Measurements from ENCODE around the gene DLK2.
"Not testable (repeated sequence)": the region's sequence is repeated elsewhere in the genome, so short reads cannot be mapped to it uniquely, and the experiment has no call there.

The DLK2 gene

GRCh38 chr6:43426928-43427405 lies 28.4 kb downstream of the DLK2 start:
- peak overlapping the region; percentile 93 for H2AFZ ChIP-seq (ENCODE audit: low read depth, low read length, severe bottlenecking)
- no peaks in the 10 kb centered on the region for H3K36me3 ChIP-seq (ENCODE audit: low read length)
- no peaks in the 10 kb centered on the region for H3K9me3 ChIP-seq (ENCODE audit: insufficient read depth, low read length)
- H4K20me1 ChIP-seq (ENCODE audit: low read depth, low read length): no peaks in the 10 kb centered on the region
- TF ChIP-seq EZH2phosphoT487 (conservative IDR thresholded peaks at IDR 0.05; ENCODE audit: low read length): no peak
- H3K27me3 ChIP-seq (ENCODE audit: low read length): no peaks in the 10 kb centered on the region
- peak overlapping the region; percentile 71 for H3K9ac ChIP-seq (ENCODE audit: low read length)
- H3K27ac ChIP-seq (ENCODE audit: low read depth, low read length): peak overlapping the region; percentile 72
- peaks cover 7% of the 10 kb centered on the region; the same call in 1 of the 2 replicates for H3F3A ChIP-seq (ENCODE audit: insufficient read depth)
- peak overlapping the region; percentile 75 for H3K4me3 ChIP-seq (ENCODE audit: insufficient read depth, low read length, poor library complexity, severe bottlenecking)
- no peaks in the 10 kb centered on the region for H3K9me2 ChIP-seq (replicated peaks; ENCODE audit: insufficient read depth, low read length)
- peak overlapping the region; percentile 81 for H3K4me2 ChIP-seq (ENCODE audit: low read depth, low read length, poor library complexity, severe bottlenecking)
- H3K79me2 ChIP-seq (ENCODE audit: insufficient read depth, low read length): peaks cover 20% of the 10 kb centered on the region

GRCh38 chr6:43425083-43425482 lies 30.3 kb downstream of the DLK2 start:
- H3F3A ChIP-seq (ENCODE audit: insufficient read depth); H3K9me2 ChIP-seq (replicated peaks; ENCODE audit: insufficient read depth, low read length); H3K9me3 ChIP-seq (ENCODE audit: insufficient read depth, low read length); H3K4me2 ChIP-seq (ENCODE audit: low read depth, low read length, poor library complexity, severe bottlenecking); H2AFZ ChIP-seq (ENCODE audit: low read depth, low read length, severe bottlenecking); H3K27ac ChIP-seq (ENCODE audit: low read depth, low read length); H3K9ac ChIP-seq (ENCODE audit: low read length); H3K36me3 ChIP-seq (ENCODE audit: low read length); H3K27me3 ChIP-seq (ENCODE audit: low read length); H4K20me1 ChIP-seq (ENCODE audit: low read depth, low read length); H3K4me3 ChIP-seq (ENCODE audit: insufficient read depth, low read length, poor library complexity, severe bottlenecking): not testable (repeated sequence)
- H3K79me2 ChIP-seq (ENCODE audit: insufficient read depth, low read length): peaks cover 20% of the 10 kb centered on the region

GRCh38 chr6:43421831-43422230 lies 33.5 kb downstream of the DLK2 start:
- H3F3A ChIP-seq (ENCODE audit: insufficient read depth): no peaks in the 10 kb centered on the region
- no peaks in the 10 kb centered on the region for H3K36me3 ChIP-seq (ENCODE audit: low read length)
- no peaks in the 10 kb centered on the region for H4K20me1 ChIP-seq (ENCODE audit: low read depth, low read length)
- H2AFZ ChIP-seq (ENCODE audit: low read depth, low read length, severe bottlenecking): no peak overlapping the region
- H3K79me2 ChIP-seq (ENCODE audit: insufficient read depth, low read length): no peaks in the 10 kb centered on the region
- no peak overlapping the region for H3K4me3 ChIP-seq (ENCODE audit: insufficient read depth, low read length, poor library complexity, severe bottlenecking)
- H3K4me2 ChIP-seq (ENCODE audit: low read depth, low read length, poor library complexity, severe bottlenecking): no peak overlapping the region
- no peak for TF ChIP-seq CTCF (IDR thresholded peaks at IDR 0.05; ENCODE audit: insufficient read depth, low read length, poor library complexity, severe bottlenecking)
- no peak for TF ChIP-seq EZH2phosphoT487 (conservative IDR thresholded peaks at IDR 0.05; ENCODE audit: low read length)
- H3K27ac ChIP-seq (ENCODE audit: low read depth, low read length): no peak overlapping the region
- H3K9me2 ChIP-seq (replicated peaks; ENCODE audit: insufficient read depth, low read length): no peaks in the 10 kb centered on the region
- no peaks in the 10 kb centered on the region for H3K9me3 ChIP-seq (ENCODE audit: insufficient read depth, low read length)
- no peaks in the 10 kb centered on the region for H3K27me3 ChIP-seq (ENCODE audit: low read length)
- H3K9ac ChIP-seq (ENCODE audit: low read length): no peak overlapping the region

GRCh38 chr6:43420012-43420709 lies 35.2 kb downstream of the DLK2 start:
- Histone ChIP-seq H3K36me3 (ENCODE audit: low read length) (no peaks in the 10 kb centered on the region), H3F3A (ENCODE audit: insufficient read depth) (no peaks in the 10 kb centered on the region), H3K27me3 (ENCODE audit: low read length) (no peaks in the 10 kb centered on the region), H3K9me2 (replicated peaks; ENCODE audit: insufficient read depth, low read length) (no peaks in the 10 kb centered on the region), H3K9ac (ENCODE audit: low read length) (no peak overlapping the region), H3K4me3 (ENCODE audit: insufficient read depth, low read length, poor library complexity, severe bottlenecking) (no peak overlapping the region), H3K79me2 (ENCODE audit: insufficient read depth, low read length) (no peaks in the 10 kb centered on the region), H3K27ac (ENCODE audit: low read depth, low read length) (no peak overlapping the region), H3K4me2 (ENCODE audit: low read depth, low read length, poor library complexity, severe bottlenecking) (no peak overlapping the region), H2AFZ (ENCODE audit: low read depth, low read length, severe bottlenecking) (no peak overlapping the region), H4K20me1 (ENCODE audit: low read depth, low read length) (no peaks in the 10 kb centered on the region), H3K9me3 (ENCODE audit: insufficient read depth, low read length) (no peaks in the 10 kb centered on the region)
- TF ChIP-seq CTCF (IDR thresholded peaks at IDR 0.05; ENCODE audit: insufficient read depth, low read length, poor library complexity, severe bottlenecking) (no peak), EZH2phosphoT487 (conservative IDR thresholded peaks at IDR 0.05; ENCODE audit: low read length) (no peak)
